GM10248 (cell line): ENCODE results near the gene POLR2B.

ENCODE experiments used
- CTCF ChIA-PET: fragments of 300-600 bp; sonication (Branson Sonifier 250); formaldehyde crosslinking; extraction: SDS; loops from one replicate; lab custom pipeline; 2021; ENCODE audit warnings: antibody characterized with exemption; lab: Yijun Ruan, JAX
- POLR2A ChIA-PET: fragments of 350-650 bp; sonication (Branson Sonifier 250); formaldehyde crosslinking; extraction: SDS; loops from one replicate; lab custom pipeline; 2020; ENCODE audit warnings: antibody characterized with exemption; lab: Yijun Ruan, JAX
- DNase-seq: peaks from one replicate; pipeline ENCODE4 v3.0.0; 2012; ENCODE audit errors: extremely low spot score
- TF ChIP-seq, protein P1 (sequence below): IDR thresholded peaks from 2 replicates; pipeline ENCODE4 v1.5.1; 2012; ENCODE audit warnings: mild to moderate bottlenecking, low read depth; ENCODE audit errors: extremely low read depth, missing control alignments, control extremely low read depth

POLR2B gene

DNA sequence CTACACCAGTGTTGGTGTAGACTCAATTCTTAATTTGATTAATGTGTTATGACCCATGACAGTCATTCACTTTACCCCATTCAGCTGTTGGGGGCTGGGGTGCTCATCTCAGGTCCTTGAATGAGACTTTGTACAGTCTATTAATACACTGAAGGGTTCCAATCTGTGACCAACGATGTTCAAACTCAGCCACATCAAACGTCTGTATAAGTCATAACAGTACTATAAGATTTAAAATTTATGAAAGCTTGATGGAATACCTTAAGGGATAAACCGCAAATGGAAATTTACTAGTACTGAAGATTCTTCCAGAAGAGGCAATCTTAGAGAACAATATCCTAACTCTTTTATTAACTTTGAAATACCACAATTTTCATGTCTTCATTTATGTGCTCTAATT, 37.3 kb upstream of the POLR2B start:
- DNase-seq, result no peak
- ChIA-PET CTCF (interaction anchor here (1.1 kb wide), 1 partner anchor 19 kb away, joined by 3 read pairs; no protein-coding TSS in a partner anchor), POLR2A (no interaction called here)
- TF ChIP-seq, protein P1, sequence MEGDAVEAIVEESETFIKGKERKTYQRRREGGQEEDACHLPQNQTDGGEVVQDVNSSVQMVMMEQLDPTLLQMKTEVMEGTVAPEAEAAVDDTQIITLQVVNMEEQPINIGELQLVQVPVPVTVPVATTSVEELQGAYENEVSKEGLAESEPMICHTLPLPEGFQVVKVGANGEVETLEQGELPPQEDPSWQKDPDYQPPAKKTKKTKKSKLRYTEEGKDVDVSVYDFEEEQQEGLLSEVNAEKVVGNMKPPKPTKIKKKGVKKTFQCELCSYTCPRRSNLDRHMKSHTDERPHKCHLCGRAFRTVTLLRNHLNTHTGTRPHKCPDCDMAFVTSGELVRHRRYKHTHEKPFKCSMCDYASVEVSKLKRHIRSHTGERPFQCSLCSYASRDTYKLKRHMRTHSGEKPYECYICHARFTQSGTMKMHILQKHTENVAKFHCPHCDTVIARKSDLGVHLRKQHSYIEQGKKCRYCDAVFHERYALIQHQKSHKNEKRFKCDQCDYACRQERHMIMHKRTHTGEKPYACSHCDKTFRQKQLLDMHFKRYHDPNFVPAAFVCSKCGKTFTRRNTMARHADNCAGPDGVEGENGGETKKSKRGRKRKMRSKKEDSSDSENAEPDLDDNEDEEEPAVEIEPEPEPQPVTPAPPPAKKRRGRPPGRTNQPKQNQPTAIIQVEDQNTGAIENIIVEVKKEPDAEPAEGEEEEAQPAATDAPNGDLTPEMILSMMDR, result no peak

DNA sequence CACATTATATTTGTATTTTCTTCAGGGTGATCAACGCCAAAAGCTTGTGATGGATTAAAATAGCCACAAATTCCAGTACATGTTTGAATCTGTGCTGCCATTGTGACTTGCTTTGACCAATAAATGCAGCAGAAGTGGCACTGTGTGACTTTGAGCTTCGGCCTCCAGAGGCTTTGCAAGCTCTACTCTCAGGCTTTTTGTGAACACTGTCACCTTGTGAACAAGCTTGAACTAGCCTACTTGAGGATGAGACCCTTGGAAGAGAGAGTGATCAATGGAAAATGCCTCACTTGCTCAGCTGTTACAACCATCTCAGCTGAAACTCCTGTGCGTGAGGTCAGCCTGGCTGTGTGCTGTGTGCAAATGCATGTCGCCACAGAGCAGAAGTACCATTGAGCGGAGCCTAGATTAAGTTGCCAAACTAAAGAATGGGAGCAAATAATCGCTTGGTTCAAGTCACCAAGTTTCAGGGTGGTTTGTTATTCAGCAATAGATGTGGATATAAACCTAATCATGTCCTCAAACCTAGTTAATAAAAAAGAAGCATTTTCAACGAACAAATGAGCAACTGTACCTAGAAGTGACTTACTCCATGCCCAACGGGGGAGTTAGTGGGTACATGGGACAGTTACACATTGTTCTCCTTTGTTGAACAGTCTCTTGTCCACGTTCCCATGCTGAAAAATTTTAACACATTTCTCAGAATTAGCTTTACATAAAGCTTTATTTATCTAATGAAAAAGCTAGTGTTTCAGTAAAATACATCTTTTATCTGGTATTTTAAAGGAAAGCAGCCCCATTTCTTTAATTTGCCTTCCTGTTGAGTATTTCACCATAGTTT, 24.8 kb upstream of the POLR2B start:
- ChIA-PET CTCF (interaction anchor here (1.3 to 2.0 kb wide), 3 partner anchors 10 to 23 kb away, joined by 3 to 6 read pairs (median 5); partner anchors contain the start of gene NOA1), POLR2A (interaction anchor here (0.9 kb wide), 1 partner anchor 23 kb away, joined by 3 read pairs; the partner anchor contains the start of gene NOA1)
- TF ChIP-seq, protein P1, result no peak
- DNase-seq, result no peak

DNA sequence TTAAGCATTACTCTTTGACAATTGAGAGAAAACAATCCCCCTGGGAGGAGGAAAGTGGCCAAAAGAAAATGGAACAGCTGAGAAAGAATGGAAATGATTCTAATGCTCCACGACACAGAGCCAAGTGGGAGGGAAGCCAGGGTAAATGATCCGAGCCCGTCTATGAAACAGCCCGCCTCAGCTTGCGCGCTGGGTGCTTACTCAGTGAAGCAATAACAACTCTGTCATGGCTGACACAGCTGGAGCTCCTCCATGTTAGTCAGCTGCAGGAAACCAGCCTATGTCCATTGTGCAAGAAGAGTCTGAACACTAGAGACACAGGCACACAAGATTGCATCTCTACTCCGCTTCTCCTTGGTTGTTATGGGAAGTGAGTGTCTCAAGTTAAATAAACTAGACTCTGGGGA, 20.6 kb upstream of the POLR2B start:
- DNase-seq, result no peak
- CTCF ChIA-PET, result interaction anchor here (1.1 to 1.6 kb wide), 3 partner anchors 9 to 40 kb away, joined by 3 read pairs; no protein-coding TSS in a partner anchor
- POLR2A ChIA-PET, result no interaction called here
- TF ChIP-seq, protein P1, result no peak

DNA sequence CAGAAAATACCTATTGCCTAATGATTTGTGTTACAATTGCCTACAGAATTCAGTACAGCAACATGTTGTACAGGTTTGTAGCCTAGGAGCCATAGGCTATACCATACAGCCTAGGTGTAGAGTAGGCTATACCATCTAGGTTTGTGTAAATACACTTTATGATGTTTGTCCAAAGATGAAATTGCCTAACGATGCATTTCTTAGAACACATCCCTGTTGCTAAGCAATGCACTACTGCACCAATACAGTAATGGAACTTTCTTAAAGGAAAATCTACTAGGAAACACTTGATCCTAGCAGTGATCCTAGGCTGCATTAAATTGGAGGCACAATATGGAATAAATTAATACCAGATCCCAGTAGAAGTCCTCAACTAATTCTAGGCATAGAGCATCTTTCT, 19.6 kb upstream of the POLR2B start:
- POLR2A ChIA-PET, result no interaction called here
- CTCF ChIA-PET, result interaction anchor here (1.0 to 2.0 kb wide), 3 partner anchors 15 to 52 kb away, joined by 3 to 5 read pairs (median 3); partner anchors contain the start of gene REST
- no peak for DNase-seq
- TF ChIP-seq, protein P1, result no peak

DNA sequence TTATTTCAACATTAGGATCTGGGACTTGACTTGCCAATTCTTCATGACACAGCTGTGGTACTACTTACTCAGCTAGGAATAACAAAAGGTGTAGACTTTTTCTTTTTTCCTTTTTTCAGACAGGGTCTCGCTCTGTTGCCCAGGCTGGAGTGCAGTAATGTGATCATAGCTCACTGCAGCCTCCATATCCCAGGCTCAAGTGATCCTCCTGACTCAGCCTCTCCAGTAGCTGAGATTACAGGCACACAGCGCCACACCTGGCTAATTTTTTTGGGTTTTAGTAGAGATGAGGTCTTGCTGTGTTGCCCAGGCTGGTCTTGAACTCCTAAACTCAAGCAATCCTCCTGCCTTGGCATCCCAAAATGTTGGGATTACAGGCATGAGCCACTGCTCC, 17.6 kb upstream of the POLR2B start:
- ChIA-PET POLR2A (interaction anchor here (1.5 kb wide), 1 partner anchor 17 kb away, joined by 5 read pairs; the partner anchor contains the start of gene NOA1), CTCF (interaction anchor here (1.2 to 2.1 kb wide), 7 partner anchors 9 to 54 kb away, joined by 3 to 18 read pairs (median 5); partner anchors contain the start of genes NOA1, POLR2B and REST)
- DNase-seq, result no peak
- TF ChIP-seq, protein P1, result no peak

DNA sequence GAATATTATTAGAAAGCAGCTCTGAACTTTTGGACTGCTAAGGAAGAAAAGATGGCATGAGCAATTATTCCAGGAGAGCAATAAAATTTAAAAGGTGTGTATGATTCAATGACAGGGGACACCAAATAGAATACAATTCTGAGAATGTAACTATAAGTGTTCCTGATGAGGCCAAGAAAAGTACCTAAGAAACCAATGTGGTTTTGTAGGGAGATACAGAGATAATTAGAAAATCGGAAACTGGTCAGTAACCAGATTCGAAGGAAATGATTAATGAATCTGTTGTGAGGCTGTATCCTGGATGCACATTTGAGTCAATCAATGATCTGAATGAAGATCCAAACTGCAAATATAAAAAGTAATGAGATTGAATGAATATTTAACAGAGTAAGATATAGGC, 7.3 kb upstream of the POLR2B start:
- ChIA-PET CTCF (no interaction called here), POLR2A (interaction anchor here (0.7 kb wide), 1 partner anchor 536 kb away, joined by 5 read pairs; the partner anchor contains the start of gene PPAT)
- no peak for DNase-seq
- TF ChIP-seq, protein P1, result no peak
